Midbrain (tissue), 1 donor: ENCODE data around the gene CCDC136.

Experiments used
- DNase-seq: peaks from one replicate; lab custom pipeline; 2025; lab: John Stamatoyannopoulos, UW

The CCDC136 gene

GRCh38 chr7:128844777-128845311 lies 53.1 kb downstream of the CCDC136 start:
- no peak for DNase-seq

DNA sequence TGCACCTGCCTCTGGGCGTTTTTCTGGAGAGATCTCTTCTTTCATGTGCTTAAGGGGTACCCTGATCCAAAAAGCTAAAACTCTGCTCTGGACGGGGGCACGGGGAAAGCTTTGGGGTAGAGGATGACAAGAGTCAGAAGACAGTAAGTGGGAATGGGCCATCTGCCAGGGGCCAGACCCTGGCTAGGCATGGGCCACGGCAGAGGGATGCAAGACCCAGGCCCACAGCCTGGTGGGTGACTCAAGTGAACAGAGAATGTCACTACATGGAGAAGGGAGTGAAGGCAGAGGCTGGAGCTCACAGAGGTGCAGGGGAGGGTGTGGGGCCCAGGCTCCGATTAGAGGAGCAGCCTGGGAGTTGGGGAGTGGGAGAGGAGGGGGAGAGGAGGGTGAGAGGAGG lies 53.7 kb downstream of the CCDC136 start:
- DNase-seq: no peak

- no peak for DNase-seq
Observed at GRCh38 chr7:128845987-128846386, 54.2 kb downstream of the CCDC136 start.

GRCh38 chr7:128846781-128847444 lies 55.1 kb downstream of the CCDC136 start:
- DNase-seq: no peak

DNA sequence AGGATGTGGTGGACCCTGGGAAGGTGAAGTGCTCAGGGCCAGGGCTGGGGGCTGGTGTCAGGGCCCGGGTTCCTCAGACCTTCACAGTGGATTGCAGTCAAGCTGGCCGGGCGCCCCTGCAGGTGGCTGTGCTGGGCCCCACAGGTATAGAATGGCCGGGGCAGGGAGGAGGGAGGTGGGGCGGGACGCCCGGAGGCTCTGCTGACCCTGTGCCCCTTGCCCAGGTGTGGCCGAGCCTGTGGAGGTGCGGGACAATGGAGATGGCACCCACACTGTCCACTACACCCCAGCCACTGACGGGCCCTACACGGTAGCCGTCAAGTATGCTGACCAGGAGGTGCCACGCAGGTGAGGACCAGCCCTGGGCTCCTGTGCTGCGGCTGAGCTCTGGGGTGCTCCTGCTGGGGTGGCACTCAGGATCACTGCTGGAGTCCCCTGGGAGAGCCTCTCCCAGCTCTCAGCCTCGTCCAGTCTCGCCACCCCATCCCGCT lies 56.0 kb downstream of the CCDC136 start:
- DNase-seq: no peak

DNA sequence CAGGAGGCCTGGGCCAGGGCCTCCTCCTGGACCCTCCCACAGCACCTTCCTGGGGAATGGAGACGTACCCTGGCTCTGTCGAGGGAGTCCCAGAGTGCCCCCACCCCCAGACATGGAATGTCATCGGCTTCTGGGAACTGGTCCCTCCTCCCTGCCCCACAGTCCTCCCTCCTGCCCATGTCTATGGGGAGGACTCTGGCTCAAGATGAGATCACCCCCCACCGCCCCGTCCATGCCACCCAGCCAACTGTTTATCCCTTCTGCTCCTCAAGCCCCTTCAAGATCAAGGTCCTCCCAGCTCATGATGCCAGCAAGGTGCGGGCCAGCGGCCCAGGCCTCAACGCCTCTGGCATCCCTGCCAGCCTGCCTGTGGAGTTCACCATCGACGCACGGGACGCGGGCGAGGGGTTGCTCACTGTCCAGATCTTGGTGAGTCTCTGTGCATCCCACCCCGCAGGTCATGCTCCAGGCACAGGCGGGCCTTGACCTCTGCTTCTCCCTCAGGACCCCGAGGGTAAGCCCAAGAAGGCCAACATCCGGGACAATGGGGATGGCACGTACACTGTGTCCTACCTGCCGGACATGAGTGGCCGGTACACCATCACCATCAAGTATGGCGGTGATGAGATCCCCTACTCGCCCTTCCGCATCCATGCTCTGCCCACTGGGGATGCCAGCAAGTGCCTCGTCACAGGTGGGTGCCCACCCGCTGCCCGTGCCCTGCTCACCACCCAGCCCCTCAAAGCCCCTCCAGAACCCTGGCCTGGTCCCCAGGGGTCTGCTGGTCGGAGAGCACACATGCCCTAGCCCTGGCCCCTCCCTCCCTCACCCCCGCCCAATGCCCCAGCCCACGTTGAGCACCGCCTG lies 56.8 kb downstream of the CCDC136 start:
- no peak for DNase-seq

DNA sequence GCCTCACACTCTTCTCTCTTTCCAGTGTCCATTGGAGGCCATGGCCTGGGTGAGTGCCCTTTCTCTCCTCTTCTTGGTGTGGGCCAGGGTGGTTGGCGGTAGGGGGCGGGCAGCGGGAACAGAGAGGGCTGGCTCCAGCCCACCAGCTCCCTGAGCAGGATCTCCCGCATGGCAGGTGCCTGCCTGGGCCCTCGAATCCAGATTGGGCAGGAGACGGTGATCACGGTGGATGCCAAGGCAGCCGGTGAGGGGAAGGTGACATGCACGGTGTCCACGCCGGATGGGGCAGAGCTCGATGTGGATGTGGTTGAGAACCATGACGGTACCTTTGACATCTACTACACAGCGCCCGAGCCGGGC lies 57.4 kb downstream of the CCDC136 start:
- DNase-seq: no peak

DNA sequence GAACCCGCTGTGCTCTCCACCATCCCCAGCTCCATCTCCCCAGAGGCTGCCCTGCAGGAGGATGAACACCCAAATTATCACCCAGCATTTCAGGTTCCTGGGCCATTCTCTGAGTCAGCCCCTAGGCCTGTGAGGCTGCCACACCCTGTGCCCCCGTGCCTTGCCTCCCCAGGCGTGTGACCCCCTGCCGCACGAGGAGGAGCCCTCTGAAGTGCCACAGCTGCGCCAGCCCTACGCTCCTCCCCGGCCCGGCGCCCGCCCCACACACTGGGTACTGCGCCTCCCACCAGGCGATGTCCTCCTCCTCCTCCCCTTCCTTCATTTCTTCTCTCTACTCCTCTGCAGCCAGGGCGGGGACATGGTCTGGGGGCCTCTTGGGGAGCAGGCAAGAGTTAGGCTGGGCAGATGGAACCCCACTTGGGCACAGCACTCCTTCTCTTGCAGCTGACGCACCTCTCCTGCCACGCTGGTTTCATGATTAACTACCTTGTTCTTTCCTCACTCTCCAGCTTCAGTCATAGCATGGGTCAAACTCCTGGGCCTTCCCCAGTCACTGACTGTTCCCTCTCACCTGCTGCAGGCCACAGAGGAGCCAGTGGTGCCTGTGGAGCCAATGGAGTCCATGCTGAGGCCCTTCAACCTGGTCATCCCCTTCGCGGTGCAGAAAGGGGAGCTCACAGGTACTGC lies 58.2 kb downstream of the CCDC136 start:
- DNase-seq: no peak

DNA sequence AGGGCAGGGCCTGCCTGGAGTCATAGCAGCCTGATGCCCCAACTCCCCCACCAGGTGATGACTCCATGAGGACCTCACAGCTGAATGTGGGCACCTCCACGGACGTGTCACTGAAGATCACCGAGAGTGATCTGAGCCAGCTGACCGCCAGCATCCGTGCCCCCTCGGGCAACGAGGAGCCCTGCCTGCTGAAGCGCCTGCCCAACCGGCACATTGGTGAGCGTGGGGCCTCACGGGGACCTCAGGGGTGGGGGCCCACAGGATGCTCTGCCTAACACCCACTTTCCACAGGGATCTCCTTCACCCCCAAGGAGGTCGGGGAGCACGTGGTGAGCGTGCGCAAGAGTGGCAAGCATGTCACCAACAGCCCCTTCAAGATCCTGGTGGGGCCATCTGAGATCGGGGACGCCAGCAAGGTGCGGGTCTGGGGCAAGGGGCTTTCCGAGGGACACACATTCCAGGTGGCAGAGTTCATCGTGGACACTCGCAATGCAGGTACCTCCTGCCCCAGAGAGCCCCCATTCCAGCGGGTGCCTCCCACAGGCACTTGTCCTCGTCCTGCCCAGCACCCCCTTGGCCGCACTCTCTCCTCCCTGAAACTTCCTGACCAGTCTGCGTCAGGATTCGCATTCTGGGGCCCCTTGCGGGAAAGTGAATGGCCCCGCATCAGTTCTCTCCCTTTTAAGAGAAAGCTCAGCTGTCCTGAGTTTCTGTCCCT lies 60.9 kb downstream of the CCDC136 start:
- no peak for DNase-seq

DNA sequence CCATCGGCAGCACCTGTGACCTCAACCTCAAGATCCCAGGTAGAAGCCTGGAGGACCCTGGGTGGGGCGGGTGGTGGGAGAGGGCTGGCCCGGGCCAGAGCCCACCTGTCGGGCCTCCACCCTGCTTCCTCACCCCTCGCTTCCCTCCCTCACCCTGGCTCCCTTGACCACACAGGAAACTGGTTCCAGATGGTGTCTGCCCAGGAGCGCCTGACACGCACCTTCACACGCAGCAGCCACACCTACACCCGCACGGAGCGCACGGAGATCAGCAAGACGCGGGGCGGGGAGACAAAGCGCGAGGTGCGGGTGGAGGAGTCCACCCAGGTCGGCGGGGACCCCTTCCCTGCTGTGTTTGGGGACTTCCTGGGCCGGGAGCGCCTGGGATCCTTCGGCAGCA lies 62.0 kb downstream of the CCDC136 start:
- no peak for DNase-seq

- no peak for DNase-seq
Observed at GRCh38 chr7:128854396-128854795, 62.6 kb downstream of the CCDC136 start.

DNA sequence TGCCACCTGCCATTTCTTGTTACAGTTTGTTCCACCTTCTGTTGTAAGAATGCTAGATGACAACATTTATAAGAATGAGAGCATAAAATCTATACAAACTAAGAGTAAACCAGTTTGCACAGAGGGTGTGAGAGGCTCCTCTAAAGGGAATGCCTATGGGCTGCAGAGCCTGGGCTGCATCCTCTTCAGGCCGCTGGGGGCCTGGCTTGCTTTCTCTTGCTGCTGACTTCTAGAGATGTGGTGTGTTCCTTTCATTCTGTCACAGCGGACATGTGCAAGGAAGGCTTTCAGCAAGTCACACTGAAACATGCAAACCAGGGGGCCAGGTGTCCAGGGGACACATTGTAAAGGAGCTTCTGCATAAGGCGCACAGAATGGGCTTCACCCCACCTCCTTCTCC lies 63.8 kb downstream of the CCDC136 start:
- no peak for DNase-seq

DNA sequence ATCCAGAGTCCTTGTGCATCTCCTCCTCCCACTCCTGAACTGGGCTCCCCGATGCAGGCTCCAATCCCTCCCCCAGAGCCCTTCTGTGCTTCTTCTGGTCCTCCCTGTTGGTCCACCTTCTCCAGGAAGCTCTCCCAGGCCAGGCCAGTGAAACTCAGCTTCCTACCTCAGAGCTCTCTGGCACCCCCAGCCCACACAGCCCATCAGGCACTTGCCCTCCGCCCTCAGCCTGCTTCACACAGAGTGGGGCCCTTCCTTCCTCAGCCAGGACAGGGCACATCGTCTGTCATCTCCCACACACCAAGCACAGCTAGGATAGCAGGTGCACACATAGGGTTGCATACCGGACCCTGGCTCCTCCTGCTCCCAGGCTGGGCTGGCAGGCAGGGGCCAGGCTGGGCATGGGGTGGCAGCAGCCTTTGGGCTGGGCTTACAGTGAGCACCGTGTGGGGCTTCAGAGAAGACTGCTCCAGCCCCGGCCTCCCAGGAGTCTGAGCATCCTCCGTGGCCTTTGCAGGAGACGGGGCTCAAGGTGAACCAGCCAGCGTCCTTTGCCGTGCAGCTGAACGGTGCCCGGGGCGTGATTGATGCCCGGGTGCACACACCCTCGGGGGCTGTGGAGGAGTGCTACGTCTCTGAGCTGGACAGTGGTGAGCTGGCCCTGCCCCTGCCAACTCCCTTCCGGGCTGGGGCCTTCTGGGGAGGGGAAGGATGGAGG lies 64.4 kb downstream of the CCDC136 start:
- no peak for DNase-seq

DNA sequence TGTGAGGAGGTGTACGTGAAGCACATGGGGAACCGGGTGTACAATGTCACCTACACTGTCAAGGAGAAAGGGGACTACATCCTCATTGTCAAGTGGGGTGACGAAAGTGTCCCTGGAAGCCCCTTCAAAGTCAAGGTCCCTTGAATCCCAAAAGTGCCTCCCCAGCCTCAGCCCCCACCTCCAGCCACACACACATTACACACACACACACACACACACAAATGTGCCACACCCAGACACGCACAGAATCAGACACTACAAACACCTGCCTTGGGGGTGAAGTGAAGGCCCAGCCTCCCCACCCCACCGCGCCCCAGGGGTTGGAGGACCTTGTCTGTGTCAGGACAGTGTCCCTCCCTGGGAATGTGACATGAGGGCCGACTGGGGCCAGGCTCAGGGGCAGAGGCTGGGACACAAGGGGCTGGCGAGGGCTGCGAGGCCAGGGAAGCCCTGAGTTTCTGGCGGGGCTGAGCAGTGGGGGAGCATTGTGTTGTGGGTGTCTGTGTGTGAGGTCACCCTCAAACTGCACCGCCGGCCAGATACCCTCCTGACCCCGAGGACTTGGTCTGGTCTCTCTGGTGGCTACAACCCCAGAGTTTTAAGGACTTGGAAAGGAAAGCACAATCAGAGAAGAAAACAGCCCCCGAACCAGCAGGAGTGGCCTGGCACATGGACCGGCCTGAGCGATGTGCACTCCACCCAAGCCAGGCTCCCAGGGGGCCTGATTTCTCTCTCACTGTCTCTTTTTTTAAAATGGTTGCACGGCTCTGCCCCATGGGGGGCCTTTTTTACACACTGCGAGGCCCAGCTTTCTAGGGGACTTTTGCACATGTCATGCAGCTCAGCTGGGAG lies 66.8 kb downstream of the CCDC136 start:
- no peak for DNase-seq

- DNase-seq: no peak
Observed at GRCh38 chr7:128859232-128860157, 67.7 kb downstream of the CCDC136 start.

DNA sequence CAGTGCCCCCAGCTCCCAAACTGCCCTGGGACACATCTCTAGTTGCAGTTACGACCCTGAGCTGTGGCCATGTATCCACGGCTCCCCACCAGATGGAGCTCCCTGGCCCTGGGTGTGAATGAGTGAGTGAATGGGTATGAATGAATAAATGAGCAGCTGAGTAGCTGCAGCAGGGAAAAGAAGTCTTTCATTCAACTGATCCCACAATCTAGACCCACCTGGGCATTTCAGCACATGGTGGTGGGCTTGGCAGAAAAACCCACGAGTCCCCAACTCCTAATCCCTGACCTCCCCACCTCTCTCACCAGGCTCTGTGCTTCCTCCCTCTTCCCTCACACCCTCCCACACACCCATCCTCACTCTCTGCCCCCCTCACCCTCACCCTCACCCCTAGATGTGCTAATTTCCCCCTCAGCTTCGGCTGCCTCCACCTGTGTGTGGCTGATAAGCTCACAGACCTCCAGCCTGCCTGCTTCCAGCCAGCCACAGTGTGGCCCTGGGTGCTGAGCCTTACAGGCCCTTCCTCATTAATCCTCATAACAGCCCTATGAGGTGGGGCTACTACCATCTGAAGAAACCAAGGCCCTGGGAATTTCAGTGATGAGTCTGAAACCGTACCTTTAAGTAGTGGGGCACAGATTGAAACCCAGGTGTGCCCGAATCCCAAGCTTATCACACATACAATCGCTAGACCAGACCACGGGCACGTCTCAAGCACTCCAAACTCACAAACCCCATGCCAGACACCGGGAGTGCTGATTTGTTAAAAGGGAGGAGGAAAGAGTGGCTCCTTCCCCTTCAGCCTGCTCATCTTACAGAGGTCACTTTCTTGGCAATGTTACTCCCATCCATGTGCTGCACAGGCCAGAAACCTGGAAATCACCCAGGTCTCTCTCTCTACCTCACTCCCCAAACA lies 68.6 kb downstream of the CCDC136 start:
- DNase-seq: no peak

GRCh38 chr7:128861957-128862570 lies 70.3 kb downstream of the CCDC136 start:
- DNase-seq: no peak
